Stimulated activated naive CD8-positive, alpha-beta T cell treated with anti-CD3 and anti-CD28 coated beads, Interleukin-15, amount 100 ng/mL, for 72 hours (primary cell): ENCODE data around the gene SLC39A7.

ENCODE experiments used
- ATAC-seq: fragments of 150-1000 bp; cut with Tn5 transposase; 2 replicates; pipeline ENCODE4 v1.10.0; 2021; ENCODE audit warnings: mild to moderate bottlenecking, moderate library complexity
- DNase-seq, 2 donors: peaks; one replicate each; pipeline ENCODE4 v3.0.0; 2021 to 2022
- H3K27ac Mint-ChIP-seq, 2 donors: one replicate each; pipeline ENCODE4 v1.8.0; 2022; ENCODE audit warnings: mild to moderate bottlenecking in 2 of 2, mixed read lengths in 2 of 2, moderate library complexity in 2 of 2
- H3K27me3 Mint-ChIP-seq: one replicate; pipeline ENCODE4 v1.8.0; 2022; ENCODE audit warnings: mixed read lengths
- H3K4me1 Mint-ChIP-seq: one replicate; pipeline ENCODE4 v1.8.0; 2022; ENCODE audit warnings: mild to moderate bottlenecking, mixed read lengths
- H3K4me3 Mint-ChIP-seq, 2 donors: one replicate each; pipeline ENCODE4 v1.8.0; 2022; ENCODE audit warnings: mild to moderate bottlenecking in 2 of 2, mixed read lengths in 2 of 2, moderate library complexity in 1 of 2
- H3K9me3 Mint-ChIP-seq, 2 donors: one replicate each; pipeline ENCODE4 v1.8.0; 2022; ENCODE audit warnings: mixed read lengths in 2 of 2

Gene SLC39A7

GRCh38 chr6:33167374-33168283 lies 33.0 kb upstream of the SLC39A7 start:
- no peak overlapping the region for H3K27ac Mint-ChIP-seq
- peaks cover 4% of the 10 kb centered on the region for H3K4me1 Mint-ChIP-seq
- ATAC-seq, result no peak
- no peak for DNase-seq
- no peak overlapping the region for H3K4me3 Mint-ChIP-seq
- no peaks in the 10 kb centered on the region for H3K9me3 Mint-ChIP-seq
- peaks cover 7% of the 10 kb centered on the region for H3K27me3 Mint-ChIP-seq

GRCh38 chr6:33168284-33168601 lies 32.4 kb upstream of the SLC39A7 start:
- ATAC-seq (no peak), DNase-seq (no peak)
- no peak overlapping the region for H3K27ac Mint-ChIP-seq
- H3K27me3 Mint-ChIP-seq, result peaks cover 7% of the 10 kb centered on the region
- H3K4me1 Mint-ChIP-seq, result peaks cover 4% of the 10 kb centered on the region
- H3K9me3 Mint-ChIP-seq, result no peaks in the 10 kb centered on the region
- no peak overlapping the region for H3K4me3 Mint-ChIP-seq

GRCh38 chr6:33168639-33169038 lies 32.0 kb upstream of the SLC39A7 start:
- Mint-ChIP-seq H3K27ac (no peak overlapping the region), H3K4me3 (no peak overlapping the region), H3K27me3 (peaks cover 7% of the 10 kb centered on the region), H3K9me3 (no peaks in the 10 kb centered on the region), H3K4me1 (peaks cover 4% of the 10 kb centered on the region)
- ATAC-seq (no peak), DNase-seq (no peak)

- DNase-seq (no peak), ATAC-seq (no peak)
- no peak overlapping the region for H3K27ac Mint-ChIP-seq
- H3K9me3 Mint-ChIP-seq, result no peaks in the 10 kb centered on the region
- H3K27me3 Mint-ChIP-seq, result no peaks in the 10 kb centered on the region
- no peak overlapping the region for H3K4me3 Mint-ChIP-seq
- H3K4me1 Mint-ChIP-seq, result no peaks in the 10 kb centered on the region
Measured at GRCh38 chr6:33169291-33170175, 31.1 kb upstream of the SLC39A7 start.

GRCh38 chr6:33170176-33171015 lies 30.3 kb upstream of the SLC39A7 start:
- DNase-seq (no peak), ATAC-seq (no peak)
- Mint-ChIP-seq H3K4me1 (no peaks in the 10 kb centered on the region), H3K4me3 (no peak overlapping the region), H3K27me3 (no peaks in the 10 kb centered on the region), H3K27ac (no peak overlapping the region), H3K9me3 (no peaks in the 10 kb centered on the region)

- ATAC-seq (no peak), DNase-seq (no peak)
- Mint-ChIP-seq H3K27ac (peak overlapping the region in 1 of 2 donors; percentile 82), H3K4me3 (no peak overlapping the region), H3K27me3 (no peaks in the 10 kb centered on the region), H3K4me1 (no peaks in the 10 kb centered on the region), H3K9me3 (no peaks in the 10 kb centered on the region)
Measured at GRCh38 chr6:33171016-33171879, 29.4 kb upstream of the SLC39A7 start.

GRCh38 chr6:33171880-33172687 lies 28.6 kb upstream of the SLC39A7 start:
- no peak for ATAC-seq

GRCh38 chr6:33172688-33173534 lies 27.8 kb upstream of the SLC39A7 start:
- Mint-ChIP-seq H3K27me3 (no peaks in the 10 kb centered on the region), H3K4me1 (no peaks in the 10 kb centered on the region), H3K9me3 (no peaks in the 10 kb centered on the region), H3K4me3 (no peak overlapping the region), H3K27ac (peak overlapping the region; percentile 13 to 28)
- no peak for DNase-seq
- ATAC-seq, result no peak

More at GRCh38 chr6:33171880-33172687, 28.6 kb upstream of the SLC39A7 start:
- Mint-ChIP-seq H3K27ac (peak overlapping the region in 1 of 2 donors; percentile 13), H3K4me1 (no peaks in the 10 kb centered on the region), H3K4me3 (no peak overlapping the region), H3K9me3 (no peaks in the 10 kb centered on the region), H3K27me3 (no peaks in the 10 kb centered on the region)
- DNase-seq, result no peak

GRCh38 chr6:33173535-33174180 lies 27.0 kb upstream of the SLC39A7 start:
- Mint-ChIP-seq H3K4me3 (no peak overlapping the region), H3K27ac (no peak overlapping the region), H3K4me1 (no peaks in the 10 kb centered on the region), H3K9me3 (no peaks in the 10 kb centered on the region), H3K27me3 (no peaks in the 10 kb centered on the region)
- ATAC-seq (no peak), DNase-seq (no peak)

- no peak for ATAC-seq
- H3K27me3 Mint-ChIP-seq, result no peaks in the 10 kb centered on the region
- no peak overlapping the region for H3K27ac Mint-ChIP-seq
- no peak for DNase-seq
- H3K4me1 Mint-ChIP-seq, result no peaks in the 10 kb centered on the region
- no peaks in the 10 kb centered on the region for H3K9me3 Mint-ChIP-seq
- no peak overlapping the region for H3K4me3 Mint-ChIP-seq
Measured at GRCh38 chr6:33174784-33175183, 25.9 kb upstream of the SLC39A7 start.

GRCh38 chr6:33175436-33176069 lies 25.1 kb upstream of the SLC39A7 start:
- DNase-seq (no peak), ATAC-seq (no peak)
- Mint-ChIP-seq H3K4me3 (no peak overlapping the region), H3K9me3 (no peaks in the 10 kb centered on the region), H3K27me3 (no peaks in the 10 kb centered on the region), H3K27ac (no peak overlapping the region), H3K4me1 (no peaks in the 10 kb centered on the region)

GRCh38 chr6:33176906-33177305 lies 23.8 kb upstream of the SLC39A7 start:
- no peaks in the 10 kb centered on the region for H3K9me3 Mint-ChIP-seq
- no peaks in the 10 kb centered on the region for H3K4me1 Mint-ChIP-seq
- ATAC-seq (no peak), DNase-seq (no peak)
- no peak overlapping the region for H3K4me3 Mint-ChIP-seq
- no peaks in the 10 kb centered on the region for H3K27me3 Mint-ChIP-seq
- no peak overlapping the region for H3K27ac Mint-ChIP-seq
